Astrocyte (in vitro differentiated cells and primary cell): ENCODE data around the gene MMAA. TPM values are rescaled to one million over a fixed set of nuclear protein-coding genes. Genes with fewer than 3 reads are reported as not detected.

Source experiments
- DNase-seq: peaks from one replicate; pipeline ENCODE4 v3.0.0-alpha.2; 2010; ENCODE audit warnings: low read depth
- FAIRE-seq: peaks from 2 replicates; lab custom pipeline; 2011; peaks lifted over from hg19 to GRCh38; lab: Jason Lieb, UNC
- H2AFZ ChIP-seq: 2 replicates; pipeline ENCODE4 v1.6.0; 2012; ENCODE audit warnings: low read depth, low read length, inconsistent platforms
- H3K27ac ChIP-seq: 2 replicates; pipeline ENCODE4 v1.5.1; 2011; ENCODE audit warnings: low read depth, low read length, inconsistent platforms
- H3K27me3 ChIP-seq: 2 replicates; pipeline ENCODE4 v1.6.0; 2011; ENCODE audit warnings: low read length, inconsistent platforms; ENCODE audit not compliant: insufficient read depth
- H3K36me3 ChIP-seq: 2 replicates; pipeline ENCODE4 v1.5.1; 2011; ENCODE audit warnings: low read length, inconsistent platforms; ENCODE audit not compliant: insufficient read depth
- H3K4me1 ChIP-seq: 2 replicates; pipeline ENCODE4 v1.5.1; 2011; ENCODE audit warnings: low read length, inconsistent platforms; ENCODE audit not compliant: insufficient read depth
- H3K4me2 ChIP-seq: 2 replicates; pipeline ENCODE4 v1.6.0; 2012; ENCODE audit warnings: low read length, inconsistent platforms
- H3K4me3 ChIP-seq: 2 replicates; pipeline ENCODE4 v1.5.1; 2011; ENCODE audit warnings: low read depth, mild to moderate bottlenecking, low read length, inconsistent platforms; ENCODE audit not compliant: insufficient read depth
- H3K79me2 ChIP-seq: 2 replicates; pipeline ENCODE4 v1.6.0; 2012; ENCODE audit warnings: mild to moderate bottlenecking, low read length, inconsistent platforms; ENCODE audit not compliant: insufficient read depth
- H3K9ac ChIP-seq: 2 replicates; pipeline ENCODE4 v1.6.0; 2012; ENCODE audit warnings: mild to moderate bottlenecking, low read length, inconsistent platforms
- H3K9me3 ChIP-seq: 2 replicates; pipeline ENCODE4 v1.5.1; 2012; ENCODE audit warnings: low read depth, mild to moderate bottlenecking, low read length, inconsistent platforms; ENCODE audit not compliant: insufficient read depth
- H4K20me1 ChIP-seq: 2 replicates; pipeline ENCODE4 v1.6.0; 2012; ENCODE audit warnings: low read length, inconsistent platforms; ENCODE audit not compliant: insufficient read depth
- H3K27ac Mint-ChIP-seq: one replicate; pipeline ENCODE4 v1.8.0; 2021; ENCODE audit warnings: mild to moderate bottlenecking, mixed read lengths; ENCODE audit not compliant: unreplicated experiment
- H3K27me3 Mint-ChIP-seq: one replicate; pipeline ENCODE4 v1.8.0; 2021; ENCODE audit warnings: low read depth, mixed read lengths; ENCODE audit not compliant: unreplicated experiment
- H3K36me3 Mint-ChIP-seq: one replicate; pipeline ENCODE4 v1.8.0; 2021; ENCODE audit warnings: low read depth, mixed read lengths; ENCODE audit not compliant: unreplicated experiment
- H3K4me1 Mint-ChIP-seq: one replicate; pipeline ENCODE4 v1.8.0; 2021; ENCODE audit warnings: low read depth, mixed read lengths; ENCODE audit not compliant: unreplicated experiment
- H3K4me3 Mint-ChIP-seq: one replicate; pipeline ENCODE4 v1.8.0; 2021; ENCODE audit warnings: mild to moderate bottlenecking, moderate library complexity, mixed read lengths; ENCODE audit not compliant: unreplicated experiment
- H3K9me3 Mint-ChIP-seq: one replicate; pipeline ENCODE4 v1.8.0; 2021; ENCODE audit warnings: mild to moderate bottlenecking, mixed read lengths; ENCODE audit not compliant: unreplicated experiment
- CTCF ChIP-seq: IDR thresholded peaks from 2 replicates; pipeline ENCODE4 v1.5.1; 2011; ENCODE audit warnings: low read depth, mild to moderate bottlenecking, inconsistent platforms, low read length, moderate library complexity; ENCODE audit not compliant: insufficient read depth
- EZH2 ChIP-seq: IDR thresholded peaks from 2 replicates; pipeline ENCODE4 v1.6.1; 2012; ENCODE audit warnings: mild to moderate bottlenecking, low read length, inconsistent platforms; ENCODE audit not compliant: insufficient read depth
- total RNA-seq: library from RNA; stranded (reverse); gene quantifications from 2 replicates; pipeline ENCODE4 v1.2.1, GENCODE V29; 2021

The MMAA gene
- total RNA-seq, 1 donor from 2014 or later, result 8.5 TPM

GRCh38 chr4:145694929-145695328 lies 75.7 kb downstream of the MMAA start:
- TF ChIP-seq CTCF, result no peak
- no peak for TF ChIP-seq EZH2
- no peaks in the 10 kb centered on the region for H3K4me1 Mint-ChIP-seq

GRCh38 chr4:145697332-145697731 lies 78.1 kb downstream of the MMAA start:
- no peak overlapping the region for H3K27ac ChIP-seq
- H3K4me3 ChIP-seq, result no peak overlapping the region
- H3K36me3 Mint-ChIP-seq, result no peaks in the 10 kb centered on the region
- DNase-seq (no peak), FAIRE-seq (peak; percentile 13)
- peaks cover 9% of the 10 kb centered on the region for H3K27me3 Mint-ChIP-seq
- no peaks in the 10 kb centered on the region for H3K79me2 ChIP-seq
- H3K4me2 ChIP-seq, result no peak overlapping the region
- no peak overlapping the region for H3K27ac Mint-ChIP-seq
- H3K36me3 ChIP-seq, result no peaks in the 10 kb centered on the region
- H3K4me1 Mint-ChIP-seq, result no peaks in the 10 kb centered on the region
- TF ChIP-seq CTCF, result no peak
- TF ChIP-seq EZH2, result no peak
- no peak overlapping the region for H3K4me3 Mint-ChIP-seq
- no peaks in the 10 kb centered on the region for H3K27me3 ChIP-seq
- no peak overlapping the region for H2AFZ ChIP-seq
- no peaks in the 10 kb centered on the region for H3K9me3 Mint-ChIP-seq
- no peaks in the 10 kb centered on the region for H3K4me1 ChIP-seq
- H3K9ac ChIP-seq, result no peak overlapping the region
- no peaks in the 10 kb centered on the region for H4K20me1 ChIP-seq
- no peaks in the 10 kb centered on the region for H3K9me3 ChIP-seq

More at GRCh38 chr4:145694929-145695328, 75.7 kb downstream of the MMAA start:
- Mint-ChIP-seq H3K27me3 (peaks cover 5% of the 10 kb centered on the region), H3K36me3 (no peaks in the 10 kb centered on the region), H3K4me3 (no peak overlapping the region), H3K9me3 (peaks cover 3% of the 10 kb centered on the region), H3K27ac (no peak overlapping the region)
- H3K4me3 ChIP-seq, result no peak overlapping the region
- no peak overlapping the region for H2AFZ ChIP-seq
- no peaks in the 10 kb centered on the region for H3K4me1 ChIP-seq
- no peaks in the 10 kb centered on the region for H3K9me3 ChIP-seq
- FAIRE-seq (no peak), DNase-seq (no peak)
- no peak overlapping the region for H3K4me2 ChIP-seq
- no peak overlapping the region for H3K9ac ChIP-seq
- no peaks in the 10 kb centered on the region for H3K79me2 ChIP-seq
- H3K27me3 ChIP-seq, result no peaks in the 10 kb centered on the region
- no peak overlapping the region for H3K27ac ChIP-seq
- no peaks in the 10 kb centered on the region for H4K20me1 ChIP-seq
- no peaks in the 10 kb centered on the region for H3K36me3 ChIP-seq

DNA sequence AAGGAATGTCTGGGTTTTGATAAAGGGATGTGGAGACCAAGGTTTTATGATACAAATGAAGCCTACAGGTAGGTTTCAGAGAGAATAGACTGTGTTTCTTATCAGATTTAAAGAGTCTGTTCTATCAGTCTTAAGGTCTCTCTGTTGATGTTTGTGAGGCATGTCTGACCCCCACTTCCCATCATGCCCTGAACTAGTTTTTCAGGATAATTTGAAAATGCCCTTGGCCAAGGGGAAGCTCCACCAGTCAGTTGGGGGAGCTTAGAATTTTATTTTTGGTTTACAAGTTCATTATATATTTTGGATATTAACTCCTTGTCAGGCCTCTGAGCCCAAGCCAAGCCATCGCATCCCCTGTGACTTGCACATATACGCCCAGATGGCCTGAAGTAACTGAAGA lies 79.3 kb downstream of the MMAA start:
- Histone ChIP-seq H3K4me2 (no peak overlapping the region), H4K20me1 (no peaks in the 10 kb centered on the region), H3K4me3 (no peak overlapping the region), H3K27ac (no peak overlapping the region), H3K27me3 (no peaks in the 10 kb centered on the region), H3K9ac (no peak overlapping the region), H3K79me2 (no peaks in the 10 kb centered on the region), H3K4me1 (no peaks in the 10 kb centered on the region), H3K36me3 (no peaks in the 10 kb centered on the region), H3K9me3 (no peaks in the 10 kb centered on the region), H2AFZ (no peak overlapping the region)
- no peak for FAIRE-seq
- Mint-ChIP-seq H3K27me3 (peaks cover 9% of the 10 kb centered on the region), H3K27ac (no peak overlapping the region), H3K4me3 (no peak overlapping the region), H3K4me1 (no peaks in the 10 kb centered on the region), H3K36me3 (no peaks in the 10 kb centered on the region), H3K9me3 (no peaks in the 10 kb centered on the region)
- TF ChIP-seq EZH2 (no peak), CTCF (no peak)
- DNase-seq, result no peak
